Skeletal muscle satellite cell (primary cell): ENCODE results near the gene HOXD8.

Source experiments
- H3K27me3 ChIP-seq: 2 replicates; pipeline ENCODE4 v1.7.0; 2013; ENCODE audit warnings: low read length; ENCODE audit not compliant: control insufficient read depth, insufficient read depth
- H3K36me3 ChIP-seq: 2 replicates; pipeline ENCODE4 v1.7.0; 2013; ENCODE audit warnings: mild to moderate bottlenecking, control low read depth, low read length; ENCODE audit not compliant: insufficient read depth
- H3K4me1 ChIP-seq: 2 replicates; pipeline ENCODE4 v1.7.0; 2013; ENCODE audit warnings: low read length; ENCODE audit not compliant: control insufficient read depth, insufficient read depth
- H3K4me2 ChIP-seq: 2 replicates; pipeline ENCODE4 v1.7.0; 2013; ENCODE audit warnings: mild to moderate bottlenecking, low read length
- H3K4me3 ChIP-seq: 2 replicates; pipeline ENCODE4 v1.7.0; 2013; ENCODE audit warnings: low read length
- H3K9ac ChIP-seq: 2 replicates; pipeline ENCODE4 v1.7.0; 2013; ENCODE audit warnings: mild to moderate bottlenecking, low read depth, low read length, moderate library complexity
- H3K9me3 ChIP-seq: replicated peaks from 2 replicates; pipeline ENCODE4 v1.7.0; 2013; ENCODE audit warnings: mild to moderate bottlenecking, control low read depth, low read length

The HOXD8 gene

GRCh38 chr2:176130957-176131847 is 1.7 kb downstream of the HOXD8 start:
- peaks cover 3% of the 10 kb centered on the region for H3K4me1 ChIP-seq
- H3K9me3 ChIP-seq: no peaks in the 10 kb centered on the region
- peak overlapping the region; percentile 78 for H3K4me2 ChIP-seq
- H3K9ac ChIP-seq: peak overlapping the region; percentile 47
- no peaks in the 10 kb centered on the region for H3K36me3 ChIP-seq
- peaks cover 19% of the 10 kb centered on the region for H3K27me3 ChIP-seq
- peak overlapping the region; percentile 65 for H3K4me3 ChIP-seq

GRCh38 chr2:176131848-176132158 is 2.3 kb downstream of the HOXD8 start:
- Histone ChIP-seq H3K36me3 (no peaks in the 10 kb centered on the region), H3K4me2 (peak overlapping the region; percentile 78), H3K9ac (peak overlapping the region; percentile 65), H3K9me3 (no peaks in the 10 kb centered on the region), H3K4me3 (peak overlapping the region; percentile 65), H3K4me1 (peaks cover 3% of the 10 kb centered on the region), H3K27me3 (peaks cover 14% of the 10 kb centered on the region)

DNA sequence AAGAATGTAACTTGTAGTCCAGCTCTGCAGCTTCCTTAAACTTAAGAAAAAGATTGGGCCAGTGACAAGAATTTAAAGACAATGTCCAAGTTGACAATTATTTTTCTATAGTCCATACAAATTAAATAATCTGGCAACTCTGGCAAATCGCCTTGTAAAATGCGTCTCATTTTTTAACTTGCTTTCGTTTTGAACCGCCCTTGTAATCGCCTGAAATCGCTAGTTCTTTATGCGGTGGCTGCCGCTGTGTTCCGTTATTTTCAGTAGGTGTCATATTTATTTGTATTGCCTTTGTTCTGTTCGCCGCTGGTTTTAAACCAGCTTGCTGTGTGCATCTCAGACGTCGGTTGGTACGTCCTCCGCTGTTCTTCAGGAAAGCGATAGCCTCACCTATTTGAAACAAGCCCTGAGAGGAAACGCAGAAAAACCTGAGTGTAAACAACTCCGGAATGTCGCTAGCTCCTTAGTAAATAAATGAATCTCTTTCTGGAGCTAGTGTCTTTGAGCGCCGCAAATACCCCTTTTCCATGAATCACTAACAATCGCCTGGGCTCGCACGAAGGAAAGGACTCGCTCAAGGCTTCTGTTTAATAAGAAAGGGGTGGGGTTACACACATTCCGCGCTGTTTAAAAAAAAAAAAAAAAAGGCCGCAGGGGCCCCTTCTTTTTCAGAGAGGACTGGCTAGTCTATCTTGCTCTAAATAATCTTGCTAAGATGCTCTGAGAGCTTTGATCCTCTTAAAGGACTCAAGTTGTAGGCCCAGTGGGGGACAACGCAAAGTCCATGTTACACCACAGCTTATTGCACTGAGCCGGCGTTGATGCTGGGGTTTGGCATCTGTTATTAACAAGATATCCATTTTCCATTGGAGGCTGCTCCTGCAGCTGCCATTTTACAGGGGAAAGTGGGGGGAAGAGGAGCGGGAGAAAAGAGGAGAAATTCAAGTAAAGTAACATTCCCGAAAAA is 3.0 kb downstream of the HOXD8 start:
- Histone ChIP-seq H3K4me2 (peak overlapping the region; percentile 78), H3K4me1 (peaks cover 3% of the 10 kb centered on the region), H3K4me3 (peak overlapping the region; percentile 64), H3K36me3 (no peaks in the 10 kb centered on the region), H3K9ac (peak overlapping the region; percentile 65), H3K27me3 (peaks cover 13% of the 10 kb centered on the region), H3K9me3 (no peaks in the 10 kb centered on the region)

GRCh38 chr2:176133389-176133788 is 3.9 kb downstream of the HOXD8 start:
- Histone ChIP-seq H3K4me1 (peaks cover 3% of the 10 kb centered on the region), H3K4me3 (no peak overlapping the region), H3K36me3 (no peaks in the 10 kb centered on the region), H3K27me3 (peaks cover 6% of the 10 kb centered on the region), H3K9me3 (no peaks in the 10 kb centered on the region), H3K4me2 (no peak overlapping the region), H3K9ac (no peak overlapping the region)

DNA sequence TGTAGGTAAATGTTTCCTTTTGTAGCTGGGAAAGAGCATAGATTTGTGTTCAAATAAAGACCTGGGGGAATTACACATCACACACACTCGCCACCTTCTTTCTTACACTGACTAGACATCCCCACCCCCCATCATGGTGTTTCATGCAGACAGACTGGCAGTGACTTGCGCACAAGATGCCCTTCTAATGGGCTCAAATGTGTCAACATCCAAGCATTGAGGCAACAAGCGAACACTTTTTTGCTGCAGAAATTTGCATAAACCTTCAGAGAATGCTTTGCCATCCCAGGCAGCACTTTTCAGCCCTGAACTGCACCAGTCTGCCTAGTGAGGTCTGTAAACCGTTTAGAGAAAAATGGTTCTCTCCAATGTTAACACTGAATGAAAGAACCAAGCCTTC is 4.5 kb downstream of the HOXD8 start:
- H3K36me3 ChIP-seq: no peaks in the 10 kb centered on the region
- no peaks in the 10 kb centered on the region for H3K9me3 ChIP-seq
- peaks cover 3% of the 10 kb centered on the region for H3K27me3 ChIP-seq

GRCh38 chr2:176135035-176135440 is 5.5 kb downstream of the HOXD8 start:
- peaks cover 3% of the 10 kb centered on the region for H3K27me3 ChIP-seq
- H3K9ac ChIP-seq: no peak overlapping the region
- H3K4me3 ChIP-seq: no peak overlapping the region
- H3K9me3 ChIP-seq: no peaks in the 10 kb centered on the region
- peaks cover 3% of the 10 kb centered on the region for H3K4me1 ChIP-seq
- H3K36me3 ChIP-seq: no peaks in the 10 kb centered on the region
- peak overlapping the region; percentile 90 for H3K4me2 ChIP-seq

More for the DNA sequence above, 4.5 kb downstream of the HOXD8 start:
- Histone ChIP-seq H3K9ac (no peak overlapping the region), H3K4me2 (no peak overlapping the region), H3K4me1 (peaks cover 3% of the 10 kb centered on the region), H3K4me3 (no peak overlapping the region)

DNA sequence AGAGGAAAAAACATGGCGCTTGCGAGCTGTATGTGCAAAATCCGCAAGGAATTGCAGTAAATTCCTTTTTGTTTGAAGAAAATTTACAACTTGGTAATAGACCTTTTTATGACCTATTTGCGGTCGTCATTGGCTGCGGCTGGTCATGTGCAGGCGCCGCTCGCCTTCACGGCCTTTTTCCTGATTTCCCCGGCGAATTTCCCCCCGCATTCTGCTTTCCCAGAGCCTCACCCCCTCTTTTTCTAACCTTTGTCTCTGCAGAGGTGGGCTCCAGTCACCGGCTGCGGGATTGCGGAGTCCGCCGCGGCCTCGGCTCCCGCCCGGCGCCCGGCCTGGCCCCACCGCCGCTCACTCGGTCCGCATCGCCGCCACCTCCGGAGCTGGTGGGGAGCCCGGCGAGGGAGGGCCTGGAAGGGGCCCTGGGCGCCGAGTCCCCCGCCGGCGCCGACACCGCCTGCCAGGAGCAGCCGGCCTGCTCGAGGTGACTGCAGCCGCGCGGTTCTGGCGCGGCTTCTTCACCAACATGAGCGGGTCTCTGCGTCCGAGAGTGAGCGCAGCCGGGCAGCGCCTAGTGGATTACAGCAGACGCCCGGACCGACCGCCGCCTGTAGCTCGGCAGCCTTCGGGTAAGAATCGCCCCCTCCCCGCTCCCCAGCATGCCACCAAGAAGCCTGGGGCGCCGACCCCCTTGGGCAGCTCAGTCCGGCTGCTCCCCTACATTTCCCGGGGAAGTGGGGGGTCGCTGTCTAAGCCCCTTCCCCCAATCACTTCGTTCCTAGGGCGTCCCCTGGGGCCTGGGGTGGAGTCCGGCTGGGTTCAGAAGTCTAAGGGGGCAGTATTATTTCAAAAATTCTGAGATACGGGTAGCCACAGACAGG is 7.1 kb downstream of the HOXD8 start:
- H3K9me3 ChIP-seq: no peaks in the 10 kb centered on the region
- peak overlapping the region; percentile 90 for H3K4me2 ChIP-seq
- no peaks in the 10 kb centered on the region for H3K36me3 ChIP-seq
- peak overlapping the region; percentile 86 for H3K4me3 ChIP-seq
- H3K9ac ChIP-seq: peak overlapping the region; percentile 86
- no peaks in the 10 kb centered on the region for H3K27me3 ChIP-seq
- peaks cover 3% of the 10 kb centered on the region for H3K4me1 ChIP-seq

DNA sequence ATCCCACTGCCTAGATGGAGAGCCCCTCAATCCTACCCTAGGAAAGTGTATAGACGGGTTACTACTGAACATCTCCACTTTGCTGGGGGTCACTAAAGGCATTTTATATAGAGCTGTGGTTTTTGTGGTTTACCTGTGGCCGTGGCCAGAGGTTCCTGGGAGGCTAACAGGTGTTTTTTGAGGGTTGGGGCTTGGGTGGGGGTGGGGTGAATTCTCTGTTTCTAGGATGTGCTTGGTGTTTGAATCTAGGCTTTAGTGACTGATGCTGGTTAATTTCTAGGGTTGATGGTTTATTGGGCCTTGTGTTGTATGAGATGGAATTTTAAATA is 7.7 kb downstream of the HOXD8 start:
- Histone ChIP-seq H3K9ac (peak overlapping the region; percentile 86), H3K9me3 (no peaks in the 10 kb centered on the region), H3K4me2 (peak overlapping the region; percentile 90), H3K27me3 (no peaks in the 10 kb centered on the region), H3K4me1 (peaks cover 3% of the 10 kb centered on the region), H3K36me3 (no peaks in the 10 kb centered on the region), H3K4me3 (peak overlapping the region; percentile 86)

- Histone ChIP-seq H3K4me1 (peaks cover 3% of the 10 kb centered on the region), H3K9me3 (no peaks in the 10 kb centered on the region), H3K4me3 (no peak overlapping the region), H3K4me2 (peak overlapping the region; percentile 90), H3K9ac (no peak overlapping the region), H3K27me3 (no peaks in the 10 kb centered on the region), H3K36me3 (no peaks in the 10 kb centered on the region)
These were observed 8.4 kb downstream of the HOXD8 start for GRCh38 chr2:176137906-176138305.

DNA sequence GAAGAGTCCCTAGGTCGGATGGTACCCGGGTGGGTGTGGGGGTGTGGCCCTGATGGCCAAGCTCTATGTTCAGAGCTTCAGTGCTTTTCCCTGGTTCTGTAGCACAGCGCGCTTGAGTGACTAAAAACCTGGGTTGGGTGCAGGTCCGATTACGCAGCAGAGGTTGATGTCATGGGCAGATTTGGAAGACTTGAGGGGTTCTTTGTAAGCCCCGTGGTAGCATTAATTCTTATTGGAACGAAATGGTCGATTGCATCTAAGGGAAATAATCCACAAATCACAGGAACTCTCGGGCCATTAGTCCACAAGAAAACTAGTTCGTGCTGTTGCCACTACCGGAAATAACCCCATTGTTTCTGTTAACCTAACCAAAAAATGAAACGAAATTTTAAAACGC is 9.0 kb downstream of the HOXD8 start:
- Histone ChIP-seq H3K4me3 (peak overlapping the region; percentile 10), H3K27me3 (no peaks in the 10 kb centered on the region), H3K9ac (peak overlapping the region; percentile 68), H3K4me2 (peak overlapping the region; percentile 62), H3K36me3 (no peaks in the 10 kb centered on the region), H3K9me3 (no peaks in the 10 kb centered on the region), H3K4me1 (peaks cover 3% of the 10 kb centered on the region)
